ENCODE data around the gene IL4R. TPM values are rescaled to one million over a fixed set of nuclear protein-coding genes. Genes with fewer than 3 reads are reported as not detected.
"Not testable (repeated sequence)": the region's sequence is repeated elsewhere in the genome, so short reads cannot be mapped to it uniquely, and the experiment has no call there.

The IL4R gene
- total RNA-seq, 1 donor from 2014 or later: 74.2 TPM

DNA sequence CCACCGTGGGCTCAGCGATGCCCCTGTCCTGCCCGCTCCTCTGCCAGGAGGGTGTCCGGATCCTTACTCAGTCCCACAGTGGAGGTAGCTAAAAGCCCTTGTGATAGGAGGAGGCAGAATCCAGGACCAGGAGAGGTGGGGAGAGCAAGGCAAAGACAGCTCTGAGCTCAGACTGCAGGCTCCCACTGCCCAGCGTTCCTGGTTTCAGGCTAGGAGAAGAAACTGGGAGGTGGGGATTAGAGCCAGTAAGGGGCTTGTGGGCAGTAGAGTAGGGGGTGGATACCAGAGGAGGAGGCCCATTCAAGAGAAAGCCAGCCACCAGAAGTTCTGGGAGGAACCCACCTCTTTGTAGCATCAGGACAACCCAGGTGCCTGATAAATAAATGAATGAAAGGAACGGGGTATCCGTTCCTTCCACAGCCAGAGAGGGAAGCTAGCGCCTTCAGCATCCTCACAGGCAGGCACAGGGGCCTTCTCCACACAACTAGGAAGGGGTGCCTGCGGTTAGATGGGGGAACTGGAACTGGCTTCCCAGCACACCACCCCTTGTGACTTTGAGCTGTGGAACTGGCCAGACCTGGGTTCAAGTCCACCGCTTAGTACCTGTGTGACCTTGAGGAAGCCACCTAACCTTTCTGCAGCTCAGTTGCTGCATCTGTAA lies 90.5 kb downstream of the IL4R start:
- no peak for DNase-seq (ENCODE audit: low spot score)

DNA sequence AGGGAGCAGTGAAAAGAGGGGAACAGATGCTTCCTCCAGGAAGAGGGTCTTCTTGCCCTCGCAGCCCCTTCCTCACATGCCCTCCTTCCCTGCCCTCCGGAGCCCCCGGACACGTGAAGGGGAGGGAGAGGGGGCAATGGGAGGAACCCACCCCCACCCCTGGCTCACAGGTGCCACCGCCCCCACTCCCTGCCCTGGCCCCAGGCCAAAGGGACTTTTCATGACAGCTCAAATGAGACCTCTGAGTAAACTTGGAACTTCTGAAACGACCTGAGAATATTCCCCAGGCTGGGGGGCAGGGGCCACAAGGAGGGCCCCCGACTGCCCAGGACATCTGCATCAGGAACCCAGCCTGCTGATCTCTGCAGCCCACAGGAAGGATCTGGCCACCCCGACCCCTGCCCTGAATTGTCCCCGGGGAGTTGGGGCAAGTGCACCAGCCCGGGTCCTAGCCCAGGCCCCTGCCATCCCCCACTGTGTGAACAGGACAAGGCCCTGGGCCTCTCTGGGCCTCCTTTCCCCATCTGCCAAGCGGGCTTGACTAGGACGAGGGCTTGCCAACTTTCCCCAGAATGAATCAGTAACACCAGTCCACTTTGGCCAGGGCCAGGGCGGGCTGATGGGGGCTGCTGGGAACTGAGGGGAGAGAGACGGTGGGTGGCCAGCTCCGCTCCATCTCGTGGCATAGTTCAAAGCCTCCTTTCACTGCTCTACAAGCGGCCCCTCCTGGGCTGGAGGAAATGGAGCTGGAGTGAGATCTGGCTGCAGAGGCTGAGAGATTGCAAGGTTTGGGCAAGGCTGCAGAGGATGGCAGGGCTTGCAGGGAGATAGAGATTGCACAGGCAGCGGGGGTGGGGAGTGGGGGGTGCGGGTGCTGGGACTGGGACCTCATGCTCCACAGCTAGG lies 92.0 kb downstream of the IL4R start:
- DNase-seq (ENCODE audit: low spot score): no peak

DNA sequence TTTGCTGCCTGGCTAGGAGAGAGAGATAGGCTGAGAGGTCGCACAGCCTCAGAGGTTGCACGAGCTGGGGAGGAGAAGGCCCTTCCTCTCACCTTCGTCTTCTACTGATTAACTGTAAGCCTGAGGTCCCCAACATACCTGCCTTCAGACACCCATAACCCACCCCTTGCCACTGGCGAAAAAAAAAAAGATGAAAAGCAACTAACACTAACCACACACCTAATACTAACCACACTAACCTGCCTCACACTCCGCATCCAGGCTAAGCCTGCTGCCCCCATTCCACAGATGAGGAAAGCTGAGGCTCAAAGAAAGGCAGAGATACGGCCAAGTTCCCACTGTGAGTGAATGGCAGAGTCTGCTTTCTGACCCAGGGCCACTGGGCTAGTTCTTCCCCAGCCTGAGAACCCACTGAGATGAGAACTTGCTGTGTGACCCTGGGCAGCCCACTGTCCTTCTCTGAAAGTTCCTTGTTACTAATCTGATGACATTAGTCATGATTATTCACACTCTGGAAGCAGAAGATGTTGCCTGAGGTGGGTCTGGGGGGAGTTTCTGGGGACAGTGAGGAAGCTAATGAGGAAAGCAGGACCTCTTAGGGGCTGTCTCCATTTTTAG lies 92.8 kb downstream of the IL4R start:
- no peak for DNase-seq (ENCODE audit: low spot score)

GRCh38 chr16:27407133-27407532 lies 93.4 kb downstream of the IL4R start:
- DNase-seq (ENCODE audit: low spot score): no peak

- no peak for DNase-seq (ENCODE audit: low spot score)
Measured at GRCh38 chr16:27408012-27408601, 94.3 kb downstream of the IL4R start.

GRCh38 chr16:27408602-27409031 lies 94.8 kb downstream of the IL4R start:
- no peak for DNase-seq (ENCODE audit: low spot score)

DNA sequence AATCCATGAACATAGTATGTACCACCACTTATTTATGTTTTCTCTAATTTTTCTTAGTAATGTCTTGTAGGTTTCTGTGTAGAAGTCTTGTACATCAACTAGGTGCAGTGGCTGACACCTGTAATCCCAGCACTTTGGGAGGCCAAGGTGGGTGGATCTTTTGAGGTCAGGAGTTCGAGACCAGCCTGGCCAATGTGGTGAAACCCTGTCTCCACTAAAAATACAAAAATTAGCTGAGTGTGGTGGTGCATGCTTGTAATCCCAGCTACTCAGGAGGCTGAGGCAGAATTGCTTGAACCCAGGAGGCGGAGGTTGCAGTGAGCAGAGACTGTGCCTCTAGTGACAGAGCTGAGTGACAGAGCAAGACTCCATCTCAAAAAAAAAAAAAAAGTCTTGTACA lies 96.2 kb downstream of the IL4R start:
- DNase-seq (ENCODE audit: low spot score): not testable (repeated sequence)

DNA sequence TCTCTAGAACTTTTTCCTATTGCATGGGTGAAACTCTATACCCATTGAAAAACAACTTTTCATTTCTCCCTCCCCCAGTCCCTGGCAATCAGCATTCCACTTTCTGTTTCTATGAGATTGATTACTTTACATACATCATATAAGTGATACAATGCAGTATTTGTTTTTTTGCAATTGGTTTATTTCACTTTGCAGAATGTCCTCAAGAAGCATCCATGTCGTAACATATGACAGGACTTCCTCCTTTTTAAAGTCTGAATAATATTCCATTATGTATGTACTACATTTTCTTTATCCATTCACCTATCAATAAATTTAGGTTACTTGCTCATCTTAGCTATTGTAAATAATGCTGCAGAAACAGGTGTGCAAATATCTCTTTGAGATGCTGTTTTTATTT lies 97.0 kb downstream of the IL4R start:
- no peak for DNase-seq (ENCODE audit: low spot score)

GRCh38 chr16:27413956-27414355 lies 100.2 kb downstream of the IL4R start:
- no peak for DNase-seq (ENCODE audit: low spot score)

Other genes starting within 250 kb of the IL4R start
- not detected for gene C16orf82, start 247.0 kb upstream of the IL4R start, total RNA-seq
- 14.8 TPM for gene KDM8, start 110.4 kb upstream of the IL4R start, total RNA-seq
- 72.0 TPM for gene NSMCE1, start 45.2 kb upstream of the IL4R start, total RNA-seq
- 1.2 TPM for gene IL21R, start 88.2 kb downstream of the IL4R start, total RNA-seq
- 70.9 TPM for gene GTF3C1, start 235.9 kb downstream of the IL4R start, total RNA-seq
- 38.9 TPM for gene KATNIP, start 236.2 kb downstream of the IL4R start, total RNA-seq

Data from mucosa of gallbladder (tissue), 1 donor.